MV-4-11 (cell line): ENCODE measurements around the gene ATG13.

Experiments
- DNase-seq: peaks from one replicate; lab custom pipeline; 2025; lab: John Stamatoyannopoulos, UW

ATG13 gene

DNA sequence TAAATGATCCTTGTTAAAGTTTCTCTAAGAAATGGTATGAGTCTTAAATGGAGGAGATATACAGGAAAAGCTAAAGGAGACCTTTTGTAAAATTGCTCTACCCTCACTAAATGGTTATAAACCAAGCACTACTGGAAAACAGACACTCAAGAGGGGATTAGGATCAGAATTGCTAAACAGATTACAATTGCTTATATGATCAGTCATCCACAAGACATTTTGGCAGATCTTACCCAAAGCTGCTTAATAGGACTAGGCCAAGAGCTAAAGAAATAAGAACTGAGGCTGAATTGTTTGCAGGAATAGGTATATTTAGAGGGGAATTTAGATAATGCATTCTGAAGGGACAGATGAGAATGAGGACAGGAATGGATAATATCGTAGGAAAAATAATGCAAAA lies 9.8 kb upstream of the ATG13 start:
- DNase-seq: no peak

GRCh38 chr11:46609386-46609785 lies 8.0 kb upstream of the ATG13 start:
- no peak for DNase-seq

- DNase-seq: no peak
Observed at GRCh38 chr11:46611526-46612304, 5.6 kb upstream of the ATG13 start.

DNA sequence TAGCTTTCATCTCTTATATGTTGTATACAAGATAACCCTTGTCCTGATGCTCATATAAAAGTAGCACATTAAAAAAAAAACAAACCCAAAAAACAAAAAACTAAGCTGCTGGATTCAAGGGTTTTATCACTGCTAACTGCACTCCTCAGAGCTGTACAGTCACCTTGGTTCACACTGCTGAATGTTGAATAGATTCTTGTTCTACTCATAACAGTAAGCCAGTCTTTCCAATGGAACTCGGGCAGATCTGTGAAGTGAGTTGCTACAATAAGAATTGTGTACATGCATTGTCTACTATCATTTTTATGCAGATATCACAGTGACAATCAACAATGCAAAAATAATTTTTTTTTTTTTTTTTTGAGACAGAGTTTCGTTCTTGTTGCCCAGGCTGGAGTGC lies 5.0 kb upstream of the ATG13 start:
- no peak for DNase-seq

DNA sequence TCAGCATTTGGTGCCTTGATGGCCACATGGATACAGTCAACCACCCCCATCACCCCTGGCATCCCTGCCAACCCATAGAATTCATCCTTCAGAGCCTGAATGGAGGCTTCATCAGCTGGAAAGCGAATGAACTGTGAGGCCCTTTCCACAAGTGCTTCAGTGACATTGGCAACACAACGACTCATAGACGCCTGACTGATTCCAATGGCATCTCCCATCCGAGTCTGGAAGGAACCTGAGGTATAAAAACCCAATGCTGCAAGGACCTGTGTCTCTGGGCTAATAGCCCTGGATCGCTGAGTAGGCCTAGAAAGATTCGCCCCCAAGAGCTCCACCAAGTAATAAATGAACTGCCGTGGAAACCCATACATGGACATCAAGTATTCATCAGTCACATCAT lies 1.6 kb upstream of the ATG13 start:
- DNase-seq: no peak

GRCh38 chr11:46616551-46617133 lies 711 bp upstream of the ATG13 start:
- no peak for DNase-seq

- no peak for DNase-seq
Observed at GRCh38 chr11:46617972-46618314, 590 bp downstream of the ATG13 start.

DNA sequence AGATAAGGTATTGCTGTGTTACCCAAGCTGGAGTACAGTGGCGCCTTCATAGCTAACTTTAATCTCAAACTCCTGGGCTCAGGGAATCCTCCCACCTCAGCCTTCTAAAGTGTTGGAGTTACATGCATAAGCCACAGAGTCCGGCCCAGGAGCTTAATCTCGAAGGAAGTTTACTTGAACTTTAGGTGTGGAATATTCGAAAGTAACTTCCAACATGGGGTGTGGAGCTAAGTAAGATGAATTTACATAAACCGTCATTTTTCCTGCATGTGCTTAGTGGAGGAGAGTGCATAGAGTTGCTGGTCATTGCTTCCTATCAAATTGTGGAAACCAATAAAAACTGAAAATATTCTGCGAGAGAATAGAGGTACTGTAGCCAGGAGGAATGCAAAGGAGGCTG lies 1.5 kb downstream of the ATG13 start:
- peak; percentile 16 for DNase-seq

GRCh38 chr11:46625406-46625805 lies 8.1 kb downstream of the ATG13 start:
- DNase-seq: no peak

DNA sequence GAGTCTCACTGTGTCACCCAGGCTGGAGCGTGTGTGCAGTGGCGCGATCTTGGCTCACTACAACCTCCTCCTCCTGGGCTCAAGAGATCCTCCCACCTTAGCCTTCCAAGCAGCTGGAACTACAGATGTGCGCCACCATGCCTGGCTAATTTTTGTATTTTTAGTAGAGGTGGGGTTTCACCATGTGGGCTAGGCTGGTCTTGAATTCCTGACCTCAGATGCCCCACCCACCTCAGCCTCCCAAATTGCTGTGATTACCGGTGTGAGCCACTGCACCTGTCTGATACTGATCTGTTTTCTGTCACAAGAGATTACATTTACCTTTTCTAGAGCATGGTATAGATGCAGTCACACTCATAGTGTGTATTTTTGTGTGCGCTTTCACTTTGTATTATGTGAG lies 11.6 kb downstream of the ATG13 start:
- no peak for DNase-seq

DNA sequence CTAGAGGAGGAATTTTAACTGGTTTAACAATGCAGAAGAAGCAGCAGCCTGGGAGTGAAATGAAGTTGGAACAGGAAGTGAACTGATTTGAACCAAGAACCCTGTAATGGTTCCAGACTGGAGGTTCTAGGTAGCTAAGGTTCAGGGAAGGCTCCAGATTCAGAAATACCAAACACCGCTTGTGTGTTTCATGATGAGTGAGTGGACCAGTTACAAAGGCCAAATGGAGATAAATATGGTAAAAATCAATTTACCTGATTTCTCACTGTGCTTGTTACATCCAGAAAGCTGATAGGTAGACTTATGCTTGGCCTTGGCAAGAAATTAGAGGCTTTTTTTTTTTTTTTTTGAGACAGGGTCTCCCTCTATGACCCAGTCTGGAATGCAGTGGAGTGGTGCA lies 12.9 kb downstream of the ATG13 start:
- DNase-seq: no peak

GRCh38 chr11:46631676-46632075 lies 14.3 kb downstream of the ATG13 start:
- DNase-seq: no peak

GRCh38 chr11:46632502-46632901 lies 15.1 kb downstream of the ATG13 start:
- DNase-seq: no peak

- DNase-seq: peak; percentile 40
Observed at GRCh38 chr11:46633291-46634217, 16.2 kb downstream of the ATG13 start.

GRCh38 chr11:46635557-46636139 lies 18.3 kb downstream of the ATG13 start:
- no peak for DNase-seq

GRCh38 chr11:46637546-46637945 lies 20.2 kb downstream of the ATG13 start:
- DNase-seq: no peak

DNA sequence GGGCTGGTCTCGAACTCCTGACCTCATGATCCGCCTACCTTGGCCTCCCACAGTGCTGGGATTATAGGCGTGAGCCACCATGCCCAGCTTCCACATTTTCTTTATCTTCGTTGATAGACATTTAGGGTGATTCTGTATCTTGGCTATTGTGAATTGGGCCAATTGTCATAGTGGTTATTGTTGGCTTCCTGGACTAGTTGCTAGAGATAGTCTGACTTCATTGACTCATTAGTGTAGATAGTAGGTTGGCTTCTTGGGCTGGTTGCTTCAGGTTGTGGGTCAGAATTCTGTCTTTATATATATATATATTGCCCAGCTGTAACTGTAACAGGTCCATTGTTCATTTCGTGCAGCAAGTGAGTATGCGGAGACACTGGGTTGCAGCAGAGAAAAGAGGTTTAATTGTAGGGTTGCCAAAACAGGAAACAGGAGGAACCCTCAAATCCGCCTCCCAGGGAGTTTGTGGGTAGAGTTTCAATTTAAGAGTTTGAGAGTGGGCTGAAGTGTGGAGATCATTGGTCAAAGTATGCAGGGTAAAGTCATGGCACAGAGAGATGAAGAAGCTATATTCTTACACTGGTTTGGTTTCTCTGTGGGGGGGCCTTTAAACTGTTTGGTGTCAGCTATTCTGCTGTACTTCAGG lies 22.0 kb downstream of the ATG13 start:
- DNase-seq: peak; percentile 98

GRCh38 chr11:46640036-46640788 lies 22.9 kb downstream of the ATG13 start:
- no peak for DNase-seq

DNA sequence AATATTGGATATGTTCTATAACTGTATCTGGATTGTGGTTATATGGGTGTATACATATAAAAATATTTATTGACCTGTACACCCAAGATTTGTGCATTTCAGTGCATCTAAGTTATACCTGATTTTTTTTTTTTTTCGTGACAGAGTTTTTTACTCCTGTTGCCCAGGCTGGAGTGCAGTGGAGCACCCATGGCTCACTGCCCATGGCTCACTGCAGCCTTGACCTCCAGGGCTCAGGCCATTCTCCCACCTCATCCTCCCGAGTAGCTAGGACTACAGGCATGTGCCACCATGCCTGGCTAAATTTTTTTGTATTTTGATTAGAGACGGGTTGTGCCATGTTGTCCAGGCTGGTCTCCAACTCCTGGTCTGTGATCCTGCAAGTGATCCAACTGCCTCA lies 24.3 kb downstream of the ATG13 start:
- no peak for DNase-seq

- DNase-seq: no peak
Observed at GRCh38 chr11:46642627-46643335, 25.4 kb downstream of the ATG13 start.

- DNase-seq: no peak
Observed at GRCh38 chr11:46643531-46643930, 26.2 kb downstream of the ATG13 start.
